GM18526 (cell line): Measurements from ENCODE around the gene SLC17A9.
A peak's percentile ranks its signal among the peaks of the same experiment; 100 is the strongest.

Experiments
- POLR2A ChIP-seq: IDR thresholded peaks from 3 replicates; pipeline ENCODE4 v1.6.1; 2011; ENCODE audit not compliant: insufficient read length; ENCODE audit errors: extremely low read depth

The SLC17A9 gene

DNA sequence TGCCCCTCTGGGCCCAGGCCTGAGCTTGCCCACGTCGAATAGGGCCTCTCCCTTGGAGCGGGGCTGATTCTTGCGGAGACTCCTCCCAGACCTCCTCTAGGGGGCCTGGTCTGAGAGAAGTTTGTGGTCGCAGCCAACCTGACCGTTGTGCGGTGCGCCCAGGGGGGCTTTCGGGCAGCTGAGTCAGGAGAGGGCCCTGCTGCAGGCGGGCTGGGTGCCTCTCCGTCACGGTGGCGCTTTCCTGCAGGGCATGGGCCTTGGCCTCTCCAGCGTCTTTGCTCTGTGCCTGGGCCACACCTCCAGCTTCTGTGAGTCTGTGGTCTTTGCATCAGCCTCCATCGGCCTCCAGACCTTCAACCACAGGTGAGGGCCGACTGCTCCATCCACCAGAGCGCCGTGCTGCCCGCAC, 12.9 kb downstream of the SLC17A9 start:
- TF ChIP-seq POLR2A = no peak

- no peak for TF ChIP-seq POLR2A
Observed at GRCh38 chr20:62966212-62967148, 14.0 kb downstream of the SLC17A9 start.

- TF ChIP-seq POLR2A = no peak
Observed at GRCh38 chr20:62967149-62967501, 14.6 kb downstream of the SLC17A9 start.

- no peak for TF ChIP-seq POLR2A
Observed at GRCh38 chr20:62967628-62968351, 15.3 kb downstream of the SLC17A9 start.

DNA sequence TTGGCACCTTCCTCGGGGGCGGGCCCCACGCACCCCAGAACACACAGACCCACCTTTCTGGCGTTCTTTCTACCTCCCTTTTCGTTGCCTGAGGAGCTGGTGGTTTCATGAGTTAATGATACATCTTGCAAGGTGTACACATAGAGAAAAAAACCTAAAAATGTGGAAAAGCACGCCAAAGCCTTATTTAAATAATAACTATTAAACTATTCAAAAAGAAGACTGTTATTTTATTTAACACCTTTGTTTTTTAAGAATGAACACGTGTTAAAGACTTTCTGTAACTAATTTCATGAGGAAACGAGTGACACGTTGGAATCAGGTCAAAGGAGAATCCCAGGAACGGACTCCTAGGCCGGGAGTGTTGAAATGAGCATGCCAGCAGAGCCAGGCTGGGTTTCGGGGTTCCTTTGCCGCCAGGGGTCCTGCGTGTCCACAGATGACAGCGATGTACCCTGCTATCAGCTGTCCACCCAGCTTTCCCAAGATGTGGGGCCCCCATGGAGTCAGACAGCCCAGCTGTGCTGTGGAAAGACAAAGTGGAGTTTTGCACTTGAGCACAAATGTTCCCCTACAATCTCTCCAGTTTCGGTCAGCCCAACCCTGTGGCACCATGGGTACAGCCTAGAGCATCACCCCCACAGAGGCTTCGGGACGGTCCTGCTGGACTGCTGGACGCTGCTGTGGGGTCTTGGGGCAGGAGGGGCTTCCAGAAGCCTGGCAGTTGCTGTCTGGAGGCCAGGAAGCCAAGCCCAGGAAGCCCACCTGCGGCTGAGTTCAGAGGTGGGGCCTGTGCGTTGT, 16.1 kb downstream of the SLC17A9 start:
- peak; percentile 19 for TF ChIP-seq POLR2A

DNA sequence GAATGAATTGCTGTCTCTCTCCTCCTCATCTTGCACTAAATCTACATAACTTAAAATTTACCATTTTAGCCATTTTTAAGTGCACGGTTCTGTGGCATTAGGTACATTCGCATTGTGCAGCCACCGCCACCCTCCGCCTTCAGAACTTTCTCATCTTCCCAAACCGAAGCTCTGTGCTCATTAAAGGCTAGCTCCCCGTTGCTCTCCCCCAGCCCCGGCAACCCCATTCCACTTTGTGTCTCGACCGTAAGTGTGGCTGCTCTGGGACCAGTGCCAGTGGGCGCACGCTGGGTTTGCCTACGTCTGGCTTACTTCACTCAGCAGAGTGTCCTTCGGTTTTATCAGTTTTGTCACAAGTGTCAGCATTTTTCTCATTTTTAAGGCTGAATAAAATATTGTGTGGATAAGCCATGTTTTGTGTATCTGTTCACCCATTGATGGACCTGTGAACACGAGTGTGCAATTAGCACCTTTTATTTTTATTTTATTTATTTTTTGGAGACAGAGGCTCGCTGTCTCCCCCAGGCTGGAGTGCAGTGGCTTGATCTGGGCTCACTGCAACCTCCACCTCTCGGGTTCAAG, 16.8 kb downstream of the SLC17A9 start:
- no peak for TF ChIP-seq POLR2A

GRCh38 chr20:62969939-62970306, 17.4 kb downstream of the SLC17A9 start:
- no peak for TF ChIP-seq POLR2A

DNA sequence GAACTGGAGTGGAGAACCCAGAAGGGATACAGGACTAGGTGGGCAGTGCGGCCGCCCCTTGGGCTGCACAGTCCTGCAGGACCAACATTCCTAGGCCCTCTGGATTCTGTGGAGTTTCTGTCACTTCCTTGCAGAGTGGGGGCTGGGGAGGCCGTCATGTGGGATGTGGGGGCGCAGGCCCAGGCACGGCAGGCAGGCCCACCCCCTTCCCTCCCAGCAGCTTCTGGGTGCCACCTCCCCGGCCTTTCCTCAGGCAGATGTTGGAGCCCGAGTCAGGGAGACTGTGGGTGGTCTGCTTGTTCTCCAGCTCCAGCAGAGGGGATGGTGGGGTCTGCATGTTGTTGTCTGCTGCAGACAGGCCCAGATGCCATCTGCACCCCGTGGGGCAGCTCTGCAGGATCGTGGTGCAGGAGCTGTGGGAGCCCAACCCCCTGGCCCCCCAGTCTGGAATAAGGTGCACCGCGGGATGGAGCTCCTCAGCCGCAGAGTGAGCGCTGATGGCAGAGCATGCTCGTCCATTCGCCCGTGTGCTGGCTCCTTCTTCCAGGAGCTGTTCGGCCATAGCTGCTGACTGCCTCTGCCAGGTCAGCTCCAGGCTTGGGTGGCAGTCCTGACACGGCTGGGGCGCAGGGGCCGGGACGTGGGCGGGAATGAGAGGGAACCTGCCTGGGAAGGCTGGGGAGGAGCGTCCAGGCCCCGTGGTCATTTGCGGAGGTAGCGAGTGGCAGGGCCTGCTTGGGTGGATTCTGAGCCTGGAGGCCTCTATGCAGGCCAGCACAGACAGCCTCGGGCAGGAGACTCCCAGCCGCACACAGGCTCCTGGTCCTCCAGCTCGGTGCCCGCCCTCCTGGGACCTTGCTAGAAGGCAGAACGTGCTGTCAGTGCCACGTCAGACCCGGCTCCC, 18.1 kb downstream of the SLC17A9 start:
- TF ChIP-seq POLR2A = no peak

GRCh38 chr20:62971211-62971949, 18.9 kb downstream of the SLC17A9 start:
- no peak for TF ChIP-seq POLR2A

- no peak for TF ChIP-seq POLR2A
Observed at GRCh38 chr20:62971950-62972844, 19.7 kb downstream of the SLC17A9 start.

- TF ChIP-seq POLR2A = no peak
Observed at GRCh38 chr20:62972845-62973745, 20.6 kb downstream of the SLC17A9 start.
